Measurements from ENCODE around the gene PRKG1.
A peak's percentile ranks its signal among the peaks of the same experiment; 100 is the strongest.
"Not testable (repeated sequence)": the region's sequence is repeated elsewhere in the genome, so short reads cannot be mapped to it uniquely, and the experiment has no call there.

PRKG1 gene

DNA sequence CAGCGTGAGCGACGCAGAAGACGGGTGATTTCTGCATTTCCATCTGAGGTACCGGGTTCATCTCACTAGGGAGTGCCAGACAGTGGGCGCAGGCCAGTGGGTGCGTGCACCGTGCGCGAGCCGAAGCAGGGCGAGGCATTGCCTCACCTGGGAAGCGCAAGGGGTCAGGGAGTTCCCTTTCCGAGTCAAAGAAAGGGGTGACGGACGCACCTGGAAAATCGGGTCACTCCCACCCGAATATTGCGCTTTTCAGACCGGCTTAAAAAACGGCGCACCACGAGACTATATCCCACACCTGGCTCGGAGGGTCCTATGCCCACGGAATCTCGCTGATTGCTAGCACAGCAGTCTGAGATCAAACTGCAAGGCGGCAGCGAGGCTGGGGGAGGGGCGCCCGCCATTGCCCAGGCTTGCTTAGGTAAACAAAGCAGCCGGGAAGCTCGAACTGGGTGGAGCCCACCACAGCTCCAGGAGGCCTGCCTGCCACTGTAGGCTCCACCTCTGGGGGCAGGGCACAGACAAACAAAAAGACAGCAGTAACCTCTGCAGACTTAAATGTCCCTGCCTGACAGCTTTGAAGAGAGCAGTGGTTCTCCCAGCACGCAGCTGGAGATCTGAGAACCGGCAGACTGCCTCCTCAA is 1159.2 kb downstream of the PRKG1 start:
- not testable (repeated sequence) for H3K36me3 ChIP-seq (replicated peaks in 1 of 2; ENCODE audit: control insufficient read depth in 2 of 2, insufficient read depth in 2 of 2, low read length in 2 of 2); H3K4me2 ChIP-seq (ENCODE audit: insufficient read depth, low read length, poor library complexity, severe bottlenecking); H3K18ac ChIP-seq (ENCODE audit: low read length); H2BK15ac ChIP-seq (ENCODE audit: low read length); H3K27me3 ChIP-seq (ENCODE audit: control insufficient read depth in 3 of 3, insufficient read depth in 3 of 3, low read depth in 1 of 3, low read length in 3 of 3); H3K79me1 ChIP-seq (ENCODE audit: low read depth, low read length); H4K91ac ChIP-seq (ENCODE audit: low read depth, low read length, poor library complexity); H2BK12ac ChIP-seq (ENCODE audit: low read length); H3K4me1 ChIP-seq (ENCODE audit: control insufficient read depth in 2 of 2, insufficient read depth in 1 of 2, low read depth in 1 of 2, low read length in 2 of 2); H2AK5ac ChIP-seq (ENCODE audit: low read depth, low read length); H3K4me3 ChIP-seq (ENCODE audit: low read length in 2 of 2); DNase-seq (ENCODE audit: low spot score); H3K4ac ChIP-seq (ENCODE audit: low read length); H3K27ac ChIP-seq (replicated peaks; ENCODE audit: low read length); H3K9ac ChIP-seq (ENCODE audit: low read depth, low read length, poor library complexity); H3K23ac ChIP-seq (ENCODE audit: low read depth, low read length, poor library complexity); H3K9me3 ChIP-seq (replicated peaks in 1 of 2; ENCODE audit: control insufficient read depth in 2 of 2, insufficient read depth in 1 of 2, low read depth in 1 of 2, low read length in 2 of 2); H2BK5ac ChIP-seq (ENCODE audit: low read length); H3K14ac ChIP-seq (ENCODE audit: low read length); H2BK120ac ChIP-seq (ENCODE audit: low read depth, low read length); H4K8ac ChIP-seq (ENCODE audit: low read depth, low read length)
- no CpG with 5 or more reads among the region's 34 CpGs for WGBS, 2 donors (ENCODE audit: extremely low coverage in 2 of 2, insufficient read length in 2 of 2, insufficient replicate concordance in 1 of 2)
- H2AFZ ChIP-seq (ENCODE audit: low read length): peak overlapping the region; percentile 38

GRCh38 chr10:52239771-52240170 is 1165.5 kb downstream of the PRKG1 start:
- H3K9ac ChIP-seq (ENCODE audit: low read depth, low read length, poor library complexity): no peak overlapping the region
- no peak overlapping the region for H2BK120ac ChIP-seq (ENCODE audit: low read depth, low read length)
- no CpG with 5 or more reads among the region's 1 CpG for WGBS, 2 donors (ENCODE audit: extremely low coverage in 2 of 2, insufficient read length in 2 of 2, insufficient replicate concordance in 1 of 2)
- H3K4me1 ChIP-seq (ENCODE audit: control insufficient read depth in 2 of 2, insufficient read depth in 1 of 2, low read depth in 1 of 2, low read length in 2 of 2): no peaks in the 10 kb centered on the region
- no peak overlapping the region for H3K27ac ChIP-seq (replicated peaks; ENCODE audit: low read length)
- no peaks in the 10 kb centered on the region for H3K79me1 ChIP-seq (ENCODE audit: low read depth, low read length)
- H2AFZ ChIP-seq (ENCODE audit: low read length): no peak overlapping the region
- no peak overlapping the region for H2BK15ac ChIP-seq (ENCODE audit: low read length)
- no peak overlapping the region for H4K8ac ChIP-seq (ENCODE audit: low read depth, low read length)
- no peak overlapping the region for H3K4me2 ChIP-seq (ENCODE audit: insufficient read depth, low read length, poor library complexity, severe bottlenecking)
- H3K9me3 ChIP-seq (replicated peaks in 1 of 2; ENCODE audit: control insufficient read depth in 2 of 2, insufficient read depth in 1 of 2, low read depth in 1 of 2, low read length in 2 of 2): no peaks in the 10 kb centered on the region
- H3K4ac ChIP-seq (ENCODE audit: low read length): no peak overlapping the region
- H3K27me3 ChIP-seq (ENCODE audit: control insufficient read depth in 3 of 3, insufficient read depth in 3 of 3, low read depth in 1 of 3, low read length in 3 of 3): no peaks in the 10 kb centered on the region
- no peak overlapping the region for H2BK12ac ChIP-seq (ENCODE audit: low read length)
- no peaks in the 10 kb centered on the region for H3K36me3 ChIP-seq (replicated peaks in 1 of 2; ENCODE audit: control insufficient read depth in 2 of 2, insufficient read depth in 2 of 2, low read length in 2 of 2)
- H2AK5ac ChIP-seq (ENCODE audit: low read depth, low read length): no peak overlapping the region
- H3K23ac ChIP-seq (ENCODE audit: low read depth, low read length, poor library complexity): no peak overlapping the region
- no peak overlapping the region for H3K18ac ChIP-seq (ENCODE audit: low read length)
- H3K4me3 ChIP-seq (ENCODE audit: low read length in 2 of 2): no peak overlapping the region
- H3K14ac ChIP-seq (ENCODE audit: low read length): no peak overlapping the region
- no peak overlapping the region for H4K91ac ChIP-seq (ENCODE audit: low read depth, low read length, poor library complexity)
- H2BK5ac ChIP-seq (ENCODE audit: low read length): no peak overlapping the region
- DNase-seq (ENCODE audit: low spot score): no peak

DNA sequence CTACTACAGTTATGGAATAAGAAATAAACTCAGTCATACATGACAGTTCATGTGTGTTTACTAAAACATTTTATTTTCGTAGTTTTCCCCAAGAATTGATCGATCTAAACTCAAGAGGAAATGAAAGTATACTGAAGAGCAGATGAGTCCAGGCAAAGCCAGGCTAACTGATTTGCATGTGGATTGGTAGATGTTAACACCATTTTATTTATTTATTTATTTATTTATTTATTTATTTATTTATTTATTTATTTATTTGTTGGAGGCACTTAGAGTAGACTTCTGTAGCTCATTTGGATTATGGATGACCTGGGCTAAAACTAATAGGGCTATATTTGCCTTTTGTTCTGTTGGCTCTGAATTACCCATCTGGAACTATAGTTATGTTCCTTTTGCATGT is 1171.3 kb downstream of the PRKG1 start:
- DNase-seq (ENCODE audit: low spot score): no peak
- Histone ChIP-seq H3K23ac (ENCODE audit: low read depth, low read length, poor library complexity) (no peak overlapping the region), H3K79me1 (ENCODE audit: low read depth, low read length) (no peaks in the 10 kb centered on the region), H3K36me3 (replicated peaks in 1 of 2; ENCODE audit: control insufficient read depth in 2 of 2, insufficient read depth in 2 of 2, low read length in 2 of 2) (no peaks in the 10 kb centered on the region), H2BK120ac (ENCODE audit: low read depth, low read length) (no peak overlapping the region), H3K9me3 (replicated peaks in 1 of 2; ENCODE audit: control insufficient read depth in 2 of 2, insufficient read depth in 1 of 2, low read depth in 1 of 2, low read length in 2 of 2) (no peaks in the 10 kb centered on the region), H2BK12ac (ENCODE audit: low read length) (no peak overlapping the region), H3K14ac (ENCODE audit: low read length) (no peak overlapping the region), H3K4ac (ENCODE audit: low read length) (no peak overlapping the region), H3K27ac (replicated peaks; ENCODE audit: low read length) (no peak overlapping the region), H3K4me2 (ENCODE audit: insufficient read depth, low read length, poor library complexity, severe bottlenecking) (no peak overlapping the region), H4K91ac (ENCODE audit: low read depth, low read length, poor library complexity) (no peak overlapping the region), H2AFZ (ENCODE audit: low read length) (no peak overlapping the region), H2AK5ac (ENCODE audit: low read depth, low read length) (no peak overlapping the region), H3K9ac (ENCODE audit: low read depth, low read length, poor library complexity) (no peak overlapping the region), H2BK15ac (ENCODE audit: low read length) (no peak overlapping the region), H2BK5ac (ENCODE audit: low read length) (no peak overlapping the region), H3K4me1 (ENCODE audit: control insufficient read depth in 2 of 2, insufficient read depth in 1 of 2, low read depth in 1 of 2, low read length in 2 of 2) (no peaks in the 10 kb centered on the region), H3K18ac (ENCODE audit: low read length) (no peak overlapping the region), H3K4me3 (ENCODE audit: low read length in 2 of 2) (no peak overlapping the region), H3K27me3 (ENCODE audit: control insufficient read depth in 3 of 3, insufficient read depth in 3 of 3, low read depth in 1 of 3, low read length in 3 of 3) (no peaks in the 10 kb centered on the region), H4K8ac (ENCODE audit: low read depth, low read length) (no peak overlapping the region)
- WGBS, 2 donors (ENCODE audit: extremely low coverage in 2 of 2, insufficient read length in 2 of 2, insufficient replicate concordance in 1 of 2): no CpG with 5 or more reads among the region's 2 CpGs

DNA sequence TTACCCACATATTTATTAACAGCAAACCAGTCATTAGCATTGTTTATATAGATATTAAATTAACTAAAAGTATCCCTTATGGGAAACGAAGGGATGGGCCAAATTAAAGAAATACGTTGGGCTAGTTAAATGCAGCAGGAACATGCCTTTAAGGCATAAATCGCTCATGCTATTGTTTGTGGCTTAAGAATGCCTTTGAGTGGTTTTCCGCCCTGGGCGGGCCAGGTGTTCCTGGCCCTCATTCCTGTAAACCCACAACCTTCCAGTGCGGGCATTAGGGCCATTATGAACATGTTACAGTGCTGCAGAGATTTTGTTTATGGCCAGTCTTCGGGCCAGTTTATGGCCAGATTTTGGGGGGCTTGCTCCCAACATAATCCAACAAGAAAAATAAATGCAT is 1173.6 kb downstream of the PRKG1 start:
- not testable (repeated sequence) for H3K4me2 ChIP-seq (ENCODE audit: insufficient read depth, low read length, poor library complexity, severe bottlenecking); H3K36me3 ChIP-seq (replicated peaks in 1 of 2; ENCODE audit: control insufficient read depth in 2 of 2, insufficient read depth in 2 of 2, low read length in 2 of 2); H2BK5ac ChIP-seq (ENCODE audit: low read length); H2BK120ac ChIP-seq (ENCODE audit: low read depth, low read length); H3K27me3 ChIP-seq (ENCODE audit: control insufficient read depth in 3 of 3, insufficient read depth in 3 of 3, low read depth in 1 of 3, low read length in 3 of 3); H3K79me1 ChIP-seq (ENCODE audit: low read depth, low read length); H3K27ac ChIP-seq (replicated peaks; ENCODE audit: low read length); H4K91ac ChIP-seq (ENCODE audit: low read depth, low read length, poor library complexity); H3K4me3 ChIP-seq (ENCODE audit: low read length in 2 of 2); H3K9me3 ChIP-seq (replicated peaks in 1 of 2; ENCODE audit: control insufficient read depth in 2 of 2, insufficient read depth in 1 of 2, low read depth in 1 of 2, low read length in 2 of 2); DNase-seq (ENCODE audit: low spot score); H3K4me1 ChIP-seq (ENCODE audit: control insufficient read depth in 2 of 2, insufficient read depth in 1 of 2, low read depth in 1 of 2, low read length in 2 of 2); H3K9ac ChIP-seq (ENCODE audit: low read depth, low read length, poor library complexity); H3K23ac ChIP-seq (ENCODE audit: low read depth, low read length, poor library complexity); H3K18ac ChIP-seq (ENCODE audit: low read length); H2BK15ac ChIP-seq (ENCODE audit: low read length); H2AK5ac ChIP-seq (ENCODE audit: low read depth, low read length); H2AFZ ChIP-seq (ENCODE audit: low read length); H2BK12ac ChIP-seq (ENCODE audit: low read length); H4K8ac ChIP-seq (ENCODE audit: low read depth, low read length); H3K14ac ChIP-seq (ENCODE audit: low read length); H3K4ac ChIP-seq (ENCODE audit: low read length)
- WGBS, 2 donors (ENCODE audit: extremely low coverage in 2 of 2, insufficient read length in 2 of 2, insufficient replicate concordance in 1 of 2): no CpG with 5 or more reads among the region's 7 CpGs
